Measurements from ENCODE around the gene LRRC30.

The LRRC30 gene

DNA sequence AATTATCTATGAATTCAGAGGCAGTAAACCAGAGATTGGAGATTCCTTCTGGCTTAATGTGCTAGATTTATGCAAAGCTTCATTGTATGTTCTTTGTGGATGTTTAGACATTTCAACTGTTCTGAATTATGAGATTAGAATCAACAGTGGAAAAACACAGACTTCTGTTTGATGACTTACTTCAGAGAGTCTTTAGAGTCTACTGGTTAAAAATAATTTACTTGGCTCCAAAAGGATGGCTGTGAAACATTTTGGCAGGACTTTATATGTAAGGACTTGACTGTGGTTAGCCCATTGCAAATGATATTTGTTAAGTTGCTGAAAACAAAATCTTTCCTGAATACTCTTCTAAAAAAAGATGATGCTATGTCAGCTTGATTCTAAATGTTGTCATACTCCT is 25.5 kb upstream of the LRRC30 start:
- Histone ChIP-seq H3K4me3 (ENCODE audit: low read depth, low read length) (no peak overlapping the region), H3K36me3 (replicated peaks) (no peaks in the 10 kb centered on the region), H3K27me3 (replicated peaks) (no peaks in the 10 kb centered on the region), H3K27ac (no peak overlapping the region)
- TF ChIP-seq, protein P1, sequence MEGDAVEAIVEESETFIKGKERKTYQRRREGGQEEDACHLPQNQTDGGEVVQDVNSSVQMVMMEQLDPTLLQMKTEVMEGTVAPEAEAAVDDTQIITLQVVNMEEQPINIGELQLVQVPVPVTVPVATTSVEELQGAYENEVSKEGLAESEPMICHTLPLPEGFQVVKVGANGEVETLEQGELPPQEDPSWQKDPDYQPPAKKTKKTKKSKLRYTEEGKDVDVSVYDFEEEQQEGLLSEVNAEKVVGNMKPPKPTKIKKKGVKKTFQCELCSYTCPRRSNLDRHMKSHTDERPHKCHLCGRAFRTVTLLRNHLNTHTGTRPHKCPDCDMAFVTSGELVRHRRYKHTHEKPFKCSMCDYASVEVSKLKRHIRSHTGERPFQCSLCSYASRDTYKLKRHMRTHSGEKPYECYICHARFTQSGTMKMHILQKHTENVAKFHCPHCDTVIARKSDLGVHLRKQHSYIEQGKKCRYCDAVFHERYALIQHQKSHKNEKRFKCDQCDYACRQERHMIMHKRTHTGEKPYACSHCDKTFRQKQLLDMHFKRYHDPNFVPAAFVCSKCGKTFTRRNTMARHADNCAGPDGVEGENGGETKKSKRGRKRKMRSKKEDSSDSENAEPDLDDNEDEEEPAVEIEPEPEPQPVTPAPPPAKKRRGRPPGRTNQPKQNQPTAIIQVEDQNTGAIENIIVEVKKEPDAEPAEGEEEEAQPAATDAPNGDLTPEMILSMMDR (IDR thresholded peaks at IDR 0.05; ENCODE audit: low read depth, low read length, missing control alignments): no peak
- no peak for DNase-seq
- in situ Hi-C loops (cut with HindIII; ENCODE audit: low pct_ligation_motif_present, low sequenced_read_pairs): no loop called here

DNA sequence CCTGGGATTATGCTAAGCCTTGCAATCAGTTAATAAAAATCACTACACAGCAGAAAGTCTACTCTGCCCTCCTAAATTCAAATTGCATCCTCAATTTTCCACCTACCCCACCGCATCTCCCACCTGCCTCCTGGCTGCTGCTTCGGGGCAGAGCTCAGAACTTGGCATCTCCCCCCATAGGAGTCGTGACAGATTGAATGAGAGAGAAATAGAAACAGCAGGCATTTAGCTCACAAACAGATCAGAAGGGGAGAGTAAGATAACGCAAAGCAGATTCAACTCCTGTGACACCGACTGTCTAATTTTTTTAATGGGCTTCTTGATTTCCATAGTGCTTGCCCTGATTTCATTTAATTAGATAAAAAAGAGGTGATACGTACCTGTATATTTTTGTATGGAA is 24.7 kb upstream of the LRRC30 start:
- H3K36me3 ChIP-seq (replicated peaks): no peaks in the 10 kb centered on the region
- no peak overlapping the region for H3K4me3 ChIP-seq (ENCODE audit: low read depth, low read length)
- H3K27me3 ChIP-seq (replicated peaks): no peaks in the 10 kb centered on the region
- TF ChIP-seq, protein P1 (IDR thresholded peaks at IDR 0.05; ENCODE audit: low read depth, low read length, missing control alignments): no peak
- in situ Hi-C loops (cut with HindIII; ENCODE audit: low pct_ligation_motif_present, low sequenced_read_pairs): no loop called here
- H3K27ac ChIP-seq: no peak overlapping the region
- no peak for DNase-seq

GRCh38 chr18:7207366-7207915 is 23.4 kb upstream of the LRRC30 start:
- Histone ChIP-seq H3K4me3 (ENCODE audit: low read depth, low read length) (no peak overlapping the region), H3K27me3 (replicated peaks) (no peaks in the 10 kb centered on the region), H3K36me3 (replicated peaks) (no peaks in the 10 kb centered on the region), H3K27ac (no peak overlapping the region)
- in situ Hi-C loops (cut with HindIII; ENCODE audit: low pct_ligation_motif_present, low sequenced_read_pairs): no loop called here
- DNase-seq: no peak
- TF ChIP-seq, protein P1 (IDR thresholded peaks at IDR 0.05; ENCODE audit: low read depth, low read length, missing control alignments): no peak

DNA sequence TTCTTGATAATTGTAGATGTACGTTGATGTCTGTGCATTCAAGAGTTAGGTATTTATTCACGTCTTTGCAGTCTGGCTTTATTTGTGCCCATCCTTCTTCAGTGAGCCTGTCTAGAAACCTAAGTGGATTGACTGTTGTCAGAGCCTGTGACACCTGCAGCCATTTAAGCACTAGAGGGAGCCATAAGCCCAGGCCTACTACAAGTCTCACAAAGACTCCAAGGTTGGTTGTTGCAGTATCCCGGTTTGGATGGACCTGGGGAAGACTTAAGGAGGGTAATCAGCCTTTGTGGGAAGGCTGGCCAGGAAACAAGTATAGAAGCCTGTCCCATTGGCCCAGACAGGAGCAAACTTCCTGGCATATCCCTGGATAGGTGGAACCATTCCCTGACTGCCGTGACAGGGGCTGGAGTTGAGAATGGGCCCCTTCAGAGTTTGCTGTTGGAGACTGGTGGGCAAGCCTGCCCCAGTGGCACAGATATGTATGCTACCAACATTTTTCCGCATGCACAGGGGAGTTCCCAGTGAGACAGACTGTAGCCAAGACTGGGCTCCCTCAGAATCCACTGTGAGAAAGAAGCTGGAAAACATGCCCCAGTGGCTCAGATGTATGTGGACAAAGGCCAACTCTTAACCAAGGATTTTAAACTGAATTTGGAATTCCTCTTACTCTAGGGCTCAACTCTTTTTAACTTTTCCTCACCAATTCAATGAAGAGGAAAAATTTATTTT is 9.3 kb upstream of the LRRC30 start:
- Histone ChIP-seq H3K4me3 (ENCODE audit: low read depth, low read length) (no peak overlapping the region), H3K36me3 (replicated peaks) (no peaks in the 10 kb centered on the region), H3K27me3 (replicated peaks) (peaks cover 2% of the 10 kb centered on the region), H3K27ac (no peak overlapping the region)
- in situ Hi-C loops (cut with HindIII; ENCODE audit: low pct_ligation_motif_present, low sequenced_read_pairs): no loop called here
- DNase-seq: peak; percentile 76
- TF ChIP-seq, protein P1 (IDR thresholded peaks at IDR 0.05; ENCODE audit: low read depth, low read length, missing control alignments): peak; percentile 93

DNA sequence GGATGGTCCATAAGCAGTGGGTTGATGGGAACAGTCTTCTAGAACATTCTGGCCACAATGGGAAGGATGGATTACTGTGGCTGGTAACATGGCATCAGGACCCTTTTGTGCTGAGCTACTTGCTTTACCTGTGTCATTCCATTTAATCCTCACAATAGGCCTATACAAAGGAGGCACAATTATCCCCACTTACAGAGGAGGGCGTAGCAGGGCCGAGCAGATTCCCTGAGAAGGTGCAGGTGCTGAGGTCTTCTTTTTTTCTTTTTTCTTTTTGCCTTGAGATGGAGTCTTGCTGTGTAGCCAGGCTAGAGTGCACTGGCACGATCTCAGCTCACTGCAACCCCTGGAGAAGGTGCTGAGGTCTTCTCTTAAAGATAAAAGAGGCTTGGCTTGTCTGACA is 6.7 kb upstream of the LRRC30 start:
- peaks cover 2% of the 10 kb centered on the region for H3K27me3 ChIP-seq (replicated peaks)
- TF ChIP-seq, protein P1 (IDR thresholded peaks at IDR 0.05; ENCODE audit: low read depth, low read length, missing control alignments): no peak
- no peaks in the 10 kb centered on the region for H3K36me3 ChIP-seq (replicated peaks)
- in situ Hi-C loops (cut with HindIII; ENCODE audit: low pct_ligation_motif_present, low sequenced_read_pairs): no loop called here
- H3K4me3 ChIP-seq (ENCODE audit: low read depth, low read length): no peak overlapping the region
- no peak for DNase-seq
- no peak overlapping the region for H3K27ac ChIP-seq

Data from brain microvascular endothelial cell (primary cell).